Coronary artery (tissue), 2 donors: ENCODE measurements around the gene KIF1B.
"Not testable (repeated sequence)": the region's sequence is repeated elsewhere in the genome, so short reads cannot be mapped to it uniquely, and the experiment has no call there.

Experiments
- DNase-seq: peaks from one replicate; pipeline ENCODE4 v3.0.0-alpha.2; 2017; ENCODE audit warnings: low spot score
- H3K27ac ChIP-seq, 2 donors: fragments of 200-600 bp; sonication (generic); one replicate each; pipeline ENCODE4 v1.5.1; 2016 to 2019
- H3K4me3 ChIP-seq: fragments of 200-600 bp; sonication (generic); 2 replicates; pipeline ENCODE4 v1.5.1; 2016; ENCODE audit warnings: mild to moderate bottlenecking, moderate library complexity
- TF ChIP-seq, protein P1 (sequence below): fragments of 200-600 bp; sonication (generic); IDR thresholded peaks from one replicate; pipeline ENCODE4 v1.5.1; 2019; ENCODE audit warnings: antibody characterized with exemption

KIF1B gene

DNA sequence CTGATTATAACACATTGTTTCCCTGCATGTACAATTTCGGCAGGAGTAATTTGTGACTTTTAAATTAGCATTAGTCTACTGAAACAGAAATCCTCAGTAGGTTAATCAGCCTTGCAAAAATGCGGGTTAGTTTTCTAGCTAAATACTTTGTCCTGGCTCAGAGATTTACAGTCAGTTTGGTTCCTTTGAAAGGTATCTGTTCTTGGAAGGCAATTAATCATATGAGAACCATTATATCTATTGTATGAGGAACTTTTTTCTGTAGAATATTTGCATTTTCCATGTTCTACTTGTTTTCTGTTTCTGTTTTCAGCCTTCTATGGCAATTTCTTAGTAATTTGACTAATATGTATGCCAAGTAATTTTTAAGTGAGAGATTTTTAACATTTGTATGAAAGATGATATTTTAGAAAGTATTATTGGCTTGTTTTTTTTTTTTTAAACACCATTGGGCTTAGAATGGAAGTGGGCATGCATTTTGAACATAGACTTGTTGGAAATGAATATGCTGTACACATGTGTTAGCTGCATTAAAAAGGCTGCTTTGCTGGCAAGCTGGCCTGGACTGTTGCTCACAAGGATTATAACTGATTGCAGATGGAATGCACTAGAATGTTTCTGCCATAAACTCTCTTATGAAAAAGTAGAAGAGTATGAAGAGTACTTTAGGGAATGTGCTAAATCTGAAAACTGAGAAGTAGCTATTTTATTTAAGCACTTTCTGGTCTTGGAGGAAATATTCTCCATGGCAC lies 26.2 kb downstream of the KIF1B start:
- Histone ChIP-seq H3K27ac (no peak overlapping the region), H3K4me3 (no peak overlapping the region)
- TF ChIP-seq, protein P1, sequence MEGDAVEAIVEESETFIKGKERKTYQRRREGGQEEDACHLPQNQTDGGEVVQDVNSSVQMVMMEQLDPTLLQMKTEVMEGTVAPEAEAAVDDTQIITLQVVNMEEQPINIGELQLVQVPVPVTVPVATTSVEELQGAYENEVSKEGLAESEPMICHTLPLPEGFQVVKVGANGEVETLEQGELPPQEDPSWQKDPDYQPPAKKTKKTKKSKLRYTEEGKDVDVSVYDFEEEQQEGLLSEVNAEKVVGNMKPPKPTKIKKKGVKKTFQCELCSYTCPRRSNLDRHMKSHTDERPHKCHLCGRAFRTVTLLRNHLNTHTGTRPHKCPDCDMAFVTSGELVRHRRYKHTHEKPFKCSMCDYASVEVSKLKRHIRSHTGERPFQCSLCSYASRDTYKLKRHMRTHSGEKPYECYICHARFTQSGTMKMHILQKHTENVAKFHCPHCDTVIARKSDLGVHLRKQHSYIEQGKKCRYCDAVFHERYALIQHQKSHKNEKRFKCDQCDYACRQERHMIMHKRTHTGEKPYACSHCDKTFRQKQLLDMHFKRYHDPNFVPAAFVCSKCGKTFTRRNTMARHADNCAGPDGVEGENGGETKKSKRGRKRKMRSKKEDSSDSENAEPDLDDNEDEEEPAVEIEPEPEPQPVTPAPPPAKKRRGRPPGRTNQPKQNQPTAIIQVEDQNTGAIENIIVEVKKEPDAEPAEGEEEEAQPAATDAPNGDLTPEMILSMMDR, result no peak
- no peak for DNase-seq

GRCh38 chr1:10237157-10237539 lies 26.8 kb downstream of the KIF1B start:
- H3K27ac ChIP-seq, result no peak overlapping the region
- no peak for DNase-seq
- H3K4me3 ChIP-seq, result no peak overlapping the region
- TF ChIP-seq, protein P1, result no peak

GRCh38 chr1:10242135-10242534 lies 31.8 kb downstream of the KIF1B start:
- no peak for DNase-seq
- Histone ChIP-seq H3K27ac (no peak overlapping the region), H3K4me3 (no peak overlapping the region)
- TF ChIP-seq, protein P1, result no peak

GRCh38 chr1:10242811-10243210 lies 32.4 kb downstream of the KIF1B start:
- H3K27ac ChIP-seq, result no peak overlapping the region
- TF ChIP-seq, protein P1, result no peak
- no peak overlapping the region for H3K4me3 ChIP-seq
- no peak for DNase-seq

DNA sequence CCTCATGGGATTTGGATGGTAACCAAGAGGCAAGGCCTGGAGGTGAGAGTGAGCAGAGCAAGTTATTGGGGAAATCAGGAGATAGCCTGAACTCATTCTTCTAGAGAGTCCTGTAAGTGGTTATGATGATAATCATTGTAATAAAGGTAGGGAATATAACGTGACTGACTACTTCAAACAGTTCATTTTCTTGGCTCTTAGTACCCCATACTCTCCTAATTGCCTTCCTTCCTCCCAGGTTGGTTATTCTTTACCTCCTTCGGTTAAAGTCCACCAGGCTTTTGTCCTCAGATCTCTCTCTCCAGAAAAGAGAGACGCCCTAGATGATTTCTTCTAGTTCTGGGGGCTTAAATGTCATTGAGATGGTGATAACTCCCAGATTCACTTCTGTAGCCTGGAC lies 35.3 kb downstream of the KIF1B start:
- TF ChIP-seq, protein P1, result no peak
- no peak for DNase-seq
- Histone ChIP-seq H3K4me3 (no peak overlapping the region), H3K27ac (no peak overlapping the region)

- no peak for DNase-seq
- H3K4me3 ChIP-seq, result no peak overlapping the region
- H3K27ac ChIP-seq, result no peak overlapping the region
- TF ChIP-seq, protein P1, result no peak
Observed at GRCh38 chr1:10249808-10250457, 39.6 kb downstream of the KIF1B start.

GRCh38 chr1:10250663-10251062 lies 40.3 kb downstream of the KIF1B start:
- TF ChIP-seq, protein P1, result no peak
- H3K4me3 ChIP-seq, result no peak overlapping the region
- H3K27ac ChIP-seq, result no peak overlapping the region
- DNase-seq, result no peak

- not testable (repeated sequence) for H3K4me3 ChIP-seq, DNase-seq
- peak overlapping the region in 1 of 2 donors; percentile 66 for H3K27ac ChIP-seq
Observed at GRCh38 chr1:10251325-10252108, 41.1 kb downstream of the KIF1B start.
